ENCODE results near the gene CAMTA2.

CAMTA2 gene

DNA sequence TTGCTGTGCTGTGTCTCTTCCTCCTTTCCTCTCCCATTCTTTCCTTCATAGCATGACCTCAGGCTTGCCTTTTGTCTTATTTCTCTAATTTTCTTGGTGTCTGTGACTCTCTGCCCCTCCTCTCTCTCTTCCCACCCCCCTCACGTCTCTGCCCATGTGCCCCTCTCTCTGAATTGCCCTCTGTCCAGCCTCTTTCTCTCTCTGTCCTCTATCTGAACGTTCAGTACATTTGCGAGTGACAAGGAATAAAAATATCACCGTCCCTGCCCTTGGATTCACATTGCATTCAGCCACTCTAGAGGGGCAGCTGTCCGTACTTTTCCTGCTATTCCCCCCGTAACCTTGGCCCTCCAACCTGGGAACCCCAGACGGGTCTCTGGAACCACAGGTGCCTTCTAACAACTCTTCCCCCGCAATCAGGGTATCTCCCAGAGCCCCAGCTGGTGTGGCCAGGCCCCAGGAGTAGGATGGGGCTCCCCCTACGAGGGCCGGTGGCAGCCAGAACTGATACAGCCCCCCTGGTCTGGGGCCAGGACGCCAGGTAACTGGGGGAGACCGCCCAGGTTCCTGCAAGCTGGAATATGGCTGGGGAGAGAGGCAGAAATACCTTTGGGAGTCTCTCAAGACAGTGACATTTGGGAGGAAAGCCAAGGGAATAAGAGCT is 12.1 kb upstream of the CAMTA2 start:
- DNase-seq: no peak

DNA sequence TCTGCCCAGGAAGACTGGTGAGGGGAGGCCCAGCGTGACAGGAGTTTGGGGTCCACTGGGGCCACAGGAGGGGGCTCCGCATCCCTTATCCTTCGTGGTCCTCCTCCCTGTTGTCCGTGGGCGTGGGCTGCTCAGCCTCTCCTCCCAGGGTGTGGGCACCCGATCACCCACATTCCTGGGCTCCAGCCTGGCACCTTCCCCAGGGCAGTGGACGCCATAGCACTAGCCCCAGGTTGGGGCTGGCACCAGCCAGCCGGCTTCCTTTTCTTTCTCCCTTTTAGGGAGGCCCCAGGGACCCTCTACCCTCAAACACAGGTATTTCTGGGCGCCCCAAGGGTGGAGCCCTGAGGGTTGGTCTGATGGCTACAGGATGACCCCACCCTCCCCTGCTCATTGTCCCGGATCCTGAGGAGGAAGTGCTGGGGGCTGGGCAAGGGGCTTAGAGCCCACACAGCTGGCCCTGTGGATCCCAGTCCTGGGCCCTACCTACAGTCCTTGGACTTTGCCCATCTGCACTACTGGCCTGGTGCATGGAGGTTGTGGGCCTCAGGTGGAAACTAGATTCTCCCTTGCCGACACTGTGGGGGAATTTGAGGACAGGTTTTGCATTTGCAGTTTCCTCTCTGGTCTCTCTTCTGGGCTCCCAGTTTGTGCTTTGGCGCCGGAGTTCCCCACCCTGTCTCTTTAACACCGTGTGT is 11.4 kb upstream of the CAMTA2 start:
- peak; percentile 27 for DNase-seq

- peak; percentile 66 for DNase-seq
Measured at GRCh38 chr17:4998027-4998731, 10.7 kb upstream of the CAMTA2 start.

DNA sequence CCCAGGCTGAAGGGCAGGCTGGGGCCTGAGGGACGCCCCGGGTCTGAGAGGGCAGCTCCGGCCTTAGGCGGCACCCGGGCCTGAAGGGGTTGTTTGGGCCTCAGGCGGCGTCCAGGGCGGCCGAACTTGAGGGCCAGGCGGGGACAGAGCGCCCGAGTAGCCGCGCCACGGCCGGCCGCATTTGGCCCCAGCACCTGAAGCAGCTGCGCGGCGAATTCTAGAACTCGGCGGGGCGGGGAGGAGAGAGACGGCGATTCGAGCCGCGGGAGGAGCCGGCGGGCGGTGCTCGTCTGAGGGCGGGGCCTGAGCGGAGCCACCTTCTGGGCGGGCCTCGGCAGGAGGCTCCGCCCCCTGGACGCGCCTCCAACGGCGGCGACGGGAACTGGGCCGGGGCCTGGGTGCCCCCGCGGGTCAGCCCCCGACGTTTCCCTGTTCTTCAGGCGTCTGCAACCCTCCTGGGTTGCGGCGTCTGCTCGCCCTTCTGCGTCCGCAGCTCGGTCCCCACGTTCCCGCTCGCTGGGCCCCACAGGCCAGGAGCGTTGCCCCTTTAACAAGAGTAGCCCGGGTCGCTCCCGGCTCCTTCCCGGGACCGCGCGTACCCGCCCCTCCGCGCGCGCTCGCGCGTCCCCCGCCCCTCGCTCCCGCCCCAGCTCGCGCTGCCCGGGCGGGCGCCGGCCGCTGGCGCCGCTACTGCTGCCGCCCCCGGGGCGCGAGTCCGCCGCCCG is 10.0 kb upstream of the CAMTA2 start, which contains the start of the genes INCA1 and KIF1C:
TSS of gene INCA1 (minus strand) at position 221 of the 725 bp plus-strand sequence. CDS start 3,085 bp downstream, outside the sequence.
TSS of gene KIF1C (plus strand) at position 649 of the 725 bp plus-strand sequence. CDS start 2,297 bp downstream, outside the sequence.
- DNase-seq: peak; percentile 100

- DNase-seq: no peak
Measured at GRCh38 chr17:4994081-4994595, 6.7 kb upstream of the CAMTA2 start.

- DNase-seq: no peak
Measured at GRCh38 chr17:4987767-4988567, 492 bp upstream of the CAMTA2 start.

DNA sequence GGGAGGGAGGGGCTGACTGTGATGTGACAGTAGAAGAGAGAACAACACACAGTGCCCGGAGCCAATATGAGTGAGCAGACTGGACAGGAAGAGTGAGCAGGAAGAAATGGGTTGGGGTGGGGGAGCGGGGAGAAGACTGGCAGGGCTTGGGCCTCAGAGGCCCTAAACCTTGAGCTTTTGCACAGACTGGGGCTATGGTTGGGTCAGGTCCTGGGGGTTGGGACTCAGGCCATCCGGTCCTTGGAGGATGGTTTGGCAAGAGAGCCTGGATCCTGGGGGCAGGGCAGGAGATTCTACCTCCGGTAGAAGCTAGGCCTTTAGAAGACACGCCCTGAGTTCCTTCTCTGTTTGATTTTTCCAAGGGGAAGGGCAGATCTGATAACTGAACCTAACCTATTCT is 1.1 kb downstream of the CAMTA2 start:
- no peak for DNase-seq

GRCh38 chr17:4982305-4982704 is 5.2 kb downstream of the CAMTA2 start:
- DNase-seq: no peak

GRCh38 chr17:4980644-4981216 is 6.7 kb downstream of the CAMTA2 start:
- peak; percentile 41 for DNase-seq

DNA sequence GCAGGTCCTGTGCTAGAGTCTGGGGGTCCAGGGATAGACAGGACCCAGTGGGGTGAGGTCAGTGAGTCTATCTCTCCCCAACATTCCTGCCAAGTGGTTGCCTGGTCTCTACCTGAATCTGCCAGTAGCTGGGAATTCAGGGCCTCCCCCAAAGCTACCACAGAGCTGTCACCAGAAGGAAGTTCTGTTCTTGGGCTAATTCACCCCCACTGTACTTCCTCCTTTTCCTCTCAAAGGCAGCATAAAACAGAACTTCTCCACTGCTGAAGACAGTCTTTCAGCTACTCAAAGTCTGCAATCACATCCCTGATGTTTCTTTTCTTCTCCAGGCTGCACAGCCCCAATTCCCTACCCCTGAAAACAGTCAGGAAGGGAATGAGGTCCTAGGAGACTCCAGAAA is 8.7 kb downstream of the CAMTA2 start:
- DNase-seq: no peak

DNA sequence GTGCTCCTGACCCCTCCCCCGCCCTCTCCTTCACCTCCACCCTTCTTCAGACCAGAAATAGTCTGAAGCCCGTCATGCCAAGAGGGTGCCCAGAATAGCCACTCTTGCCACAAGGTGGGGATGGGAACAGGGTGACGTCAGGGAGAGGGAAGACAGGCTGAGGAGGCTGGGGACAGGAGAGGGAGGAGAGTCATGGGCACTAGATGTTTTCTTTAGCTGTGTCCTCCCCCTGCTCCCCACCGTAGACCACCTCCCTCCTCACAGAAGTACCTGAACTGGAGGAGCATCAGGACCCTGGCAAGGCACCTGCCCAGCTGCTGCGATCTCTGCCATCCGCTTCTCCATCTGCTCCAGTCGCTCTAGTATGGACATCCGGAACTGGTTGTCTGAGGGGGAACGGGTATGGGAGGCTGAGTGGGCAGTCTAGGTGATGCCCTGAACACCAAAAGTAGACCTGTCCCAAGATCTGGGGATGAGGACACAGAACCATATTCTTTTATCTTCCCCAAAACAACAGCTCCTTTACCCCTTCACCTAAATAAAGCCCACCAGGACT is 13.3 kb downstream of the CAMTA2 start:
- no peak for DNase-seq

GRCh38 chr17:4973256-4974114 is 14.0 kb downstream of the CAMTA2 start:
- DNase-seq: no peak

GRCh38 chr17:4972752-4973151 is 14.7 kb downstream of the CAMTA2 start:
- DNase-seq: no peak

- no peak for DNase-seq
Measured at GRCh38 chr17:4972322-4972721, 15.2 kb downstream of the CAMTA2 start.

DNA sequence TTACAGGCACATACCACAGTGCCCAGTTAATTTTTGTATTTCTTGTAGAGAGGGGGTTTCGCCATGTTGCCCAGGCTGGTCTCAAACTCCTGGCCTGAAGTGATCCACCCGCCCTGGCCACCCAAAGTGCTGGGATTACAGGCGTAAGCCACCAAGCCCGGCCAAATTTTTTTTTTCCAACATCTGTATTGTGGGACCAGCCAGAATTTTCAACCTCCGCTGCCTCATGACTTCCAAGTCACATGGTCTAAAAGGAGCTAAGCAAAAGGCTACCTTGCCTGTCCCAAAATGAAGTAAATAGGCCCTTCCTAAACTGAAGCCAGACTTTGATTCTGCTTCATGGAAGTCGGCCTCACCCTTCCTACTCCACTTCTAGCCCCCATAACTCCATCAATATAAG is 15.6 kb downstream of the CAMTA2 start:
- DNase-seq: no peak

DNA sequence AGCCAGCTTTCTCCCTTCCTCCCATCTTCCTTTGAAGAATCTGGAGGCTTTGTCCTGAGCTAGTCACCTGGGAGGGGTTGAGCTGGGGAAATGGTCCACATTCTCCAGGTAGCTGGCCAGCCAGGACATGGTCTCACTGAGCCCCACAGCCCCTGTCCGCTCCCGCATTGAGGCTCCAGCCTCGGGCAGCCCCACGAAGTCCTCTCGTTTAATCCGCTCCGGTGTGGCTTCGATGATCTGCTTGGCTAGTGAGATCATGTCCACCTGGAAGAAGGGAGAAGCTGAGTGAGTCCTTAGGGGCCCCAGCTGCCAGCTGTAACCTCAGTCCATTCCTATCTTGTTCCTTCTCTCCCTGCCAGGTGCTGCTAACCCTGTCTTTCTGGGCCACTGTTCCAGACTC is 17.2 kb downstream of the CAMTA2 start:
- DNase-seq: no peak

DNA sequence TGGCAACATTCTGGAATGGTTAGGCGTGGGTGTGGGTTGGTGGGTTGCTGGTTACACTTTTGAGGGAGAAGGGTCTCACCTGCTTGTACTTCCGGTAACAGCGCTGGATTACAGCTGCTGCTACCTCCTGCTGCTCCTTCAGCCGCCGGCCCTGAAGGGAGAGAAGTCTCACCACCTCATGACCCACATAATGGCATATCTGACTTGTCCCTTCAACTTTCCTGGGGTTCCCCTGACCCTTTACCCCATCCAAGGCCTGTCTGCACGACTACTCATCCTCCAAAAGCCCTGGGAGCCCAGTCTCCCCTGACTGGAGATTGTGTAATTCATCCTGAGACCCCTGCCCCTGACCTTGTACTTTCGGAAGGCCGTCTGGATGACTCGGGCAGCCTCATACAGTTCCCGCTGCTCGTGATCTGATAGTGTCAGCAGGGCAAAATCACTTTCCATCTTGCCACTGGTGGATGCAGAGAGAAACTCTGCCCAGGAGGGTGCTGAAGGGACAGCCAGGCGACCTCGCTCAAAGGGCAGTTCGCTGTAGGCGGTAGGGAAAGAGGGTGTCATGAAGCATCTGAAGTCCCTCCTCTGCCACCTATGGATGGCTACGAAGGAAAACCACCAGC is 17.8 kb downstream of the CAMTA2 start:
- DNase-seq: no peak

- DNase-seq: no peak
Measured at GRCh38 chr17:4969047-4969550, 18.4 kb downstream of the CAMTA2 start.

GRCh38 chr17:4968486-4969046 is 18.9 kb downstream of the CAMTA2 start:
- peak; percentile 65 for DNase-seq
